ENCODE results near the gene TRAF3.
"Not testable (repeated sequence)": the region's sequence is repeated elsewhere in the genome, so short reads cannot be mapped to it uniquely, and the experiment has no call there.

The TRAF3 gene

GRCh38 chr14:102926840-102927239 lies 149.6 kb downstream of the TRAF3 start:
- DNase-seq, result not testable (repeated sequence)

GRCh38 chr14:102927346-102927877 lies 150.2 kb downstream of the TRAF3 start:
- DNase-seq, result no peak

DNA sequence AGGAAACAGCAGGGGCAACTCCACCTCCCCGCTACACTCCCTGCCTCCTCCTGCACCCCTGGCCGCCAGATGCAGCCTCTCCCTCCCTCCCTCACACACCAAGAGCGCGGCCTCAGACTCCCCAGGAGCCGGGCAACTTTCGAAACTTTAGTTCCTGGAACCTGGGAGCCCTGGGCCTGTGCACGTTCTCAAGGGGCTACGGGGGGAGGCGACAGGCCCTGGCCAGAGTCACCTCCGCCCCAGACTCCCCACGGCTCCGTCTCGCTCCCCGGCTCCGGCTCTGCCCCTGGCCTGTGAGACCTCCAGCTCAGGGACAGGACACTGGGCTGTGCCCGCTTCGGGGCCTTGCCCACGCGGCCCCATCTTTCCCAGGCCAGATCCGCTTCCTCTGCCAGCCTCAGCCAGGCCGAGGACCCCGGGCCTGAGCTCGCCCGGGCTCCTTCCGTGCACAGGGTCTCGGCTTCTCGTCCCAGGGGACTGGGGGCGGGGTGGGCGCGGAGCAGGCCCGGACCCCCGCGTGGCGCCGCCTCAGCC lies 150.7 kb downstream of the TRAF3 start:
- no peak for DNase-seq

DNA sequence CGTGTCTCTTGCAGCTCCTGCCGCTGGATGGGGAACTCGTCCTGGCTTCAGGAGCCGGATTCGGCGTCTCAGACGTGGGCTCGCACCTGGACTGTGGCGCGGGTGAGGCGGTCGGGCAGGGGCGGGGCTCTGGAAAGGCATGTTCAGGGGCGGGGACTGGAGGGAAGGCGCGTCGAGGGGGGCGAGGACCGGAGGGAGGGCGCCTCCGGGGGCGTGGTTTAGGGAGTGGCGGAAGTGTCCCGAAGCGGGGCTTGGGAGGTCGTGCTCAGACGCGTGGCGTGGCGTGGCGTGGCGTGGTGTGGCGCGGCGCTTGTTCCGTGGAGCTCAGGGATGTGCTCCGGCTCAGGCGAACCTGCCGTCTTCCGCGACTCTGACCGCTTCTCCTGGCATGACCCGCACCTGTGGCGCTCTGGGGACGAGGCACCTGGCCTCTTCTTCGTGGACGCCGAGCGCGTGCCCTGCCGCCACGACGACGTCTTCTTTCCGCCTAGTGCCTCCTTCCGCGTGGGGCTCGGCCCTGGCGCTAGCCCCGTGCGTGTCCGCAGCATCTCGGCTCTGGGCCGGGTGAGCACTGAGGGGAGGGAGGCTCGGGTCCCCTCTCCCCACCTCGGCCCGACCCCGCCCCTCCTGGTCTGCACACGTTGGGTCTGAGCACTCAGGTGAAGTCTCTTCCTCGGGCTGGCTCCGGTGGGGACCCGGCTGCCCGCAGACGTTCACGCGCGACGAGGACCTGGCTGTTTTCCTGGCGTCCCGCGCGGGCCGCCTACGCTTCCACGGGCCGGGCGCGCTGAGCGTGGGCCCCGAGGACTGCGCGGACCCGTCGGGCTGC lies 151.4 kb downstream of the TRAF3 start:
- peak; percentile 79 to 80 for DNase-seq

- no peak for DNase-seq
Measured at GRCh38 chr14:102929241-102930137, 152.2 kb downstream of the TRAF3 start.

DNA sequence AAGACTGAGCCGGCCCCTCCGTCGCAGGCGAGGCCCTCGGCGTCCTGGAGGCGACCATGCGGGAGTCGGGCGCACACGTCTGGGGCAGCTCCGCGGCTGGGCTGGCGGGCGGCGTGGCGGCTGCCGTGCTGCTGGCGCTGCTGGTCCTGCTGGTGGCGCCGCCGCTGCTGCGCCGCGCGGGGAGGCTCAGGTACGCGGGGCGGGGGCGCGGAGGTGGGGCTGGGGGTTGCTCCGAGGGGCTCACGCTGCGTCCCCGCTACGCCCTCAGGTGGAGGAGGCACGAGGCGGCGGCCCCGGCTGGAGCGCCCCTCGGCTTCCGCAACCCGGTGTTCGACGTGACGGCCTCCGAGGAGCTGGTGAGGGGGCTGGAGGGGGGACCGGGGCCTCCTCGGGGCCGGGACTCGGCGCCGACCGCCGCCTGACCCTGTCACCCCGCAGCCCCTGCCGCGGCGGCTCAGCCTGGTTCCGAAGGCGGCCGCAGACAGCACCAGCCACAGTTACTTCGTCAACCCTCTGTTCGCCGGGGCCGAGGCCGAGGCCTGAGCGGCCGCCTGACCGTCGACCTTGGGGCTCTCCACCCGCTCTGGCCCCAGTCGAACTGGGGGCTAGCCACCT lies 153.0 kb downstream of the TRAF3 start:
- no peak for DNase-seq

DNA sequence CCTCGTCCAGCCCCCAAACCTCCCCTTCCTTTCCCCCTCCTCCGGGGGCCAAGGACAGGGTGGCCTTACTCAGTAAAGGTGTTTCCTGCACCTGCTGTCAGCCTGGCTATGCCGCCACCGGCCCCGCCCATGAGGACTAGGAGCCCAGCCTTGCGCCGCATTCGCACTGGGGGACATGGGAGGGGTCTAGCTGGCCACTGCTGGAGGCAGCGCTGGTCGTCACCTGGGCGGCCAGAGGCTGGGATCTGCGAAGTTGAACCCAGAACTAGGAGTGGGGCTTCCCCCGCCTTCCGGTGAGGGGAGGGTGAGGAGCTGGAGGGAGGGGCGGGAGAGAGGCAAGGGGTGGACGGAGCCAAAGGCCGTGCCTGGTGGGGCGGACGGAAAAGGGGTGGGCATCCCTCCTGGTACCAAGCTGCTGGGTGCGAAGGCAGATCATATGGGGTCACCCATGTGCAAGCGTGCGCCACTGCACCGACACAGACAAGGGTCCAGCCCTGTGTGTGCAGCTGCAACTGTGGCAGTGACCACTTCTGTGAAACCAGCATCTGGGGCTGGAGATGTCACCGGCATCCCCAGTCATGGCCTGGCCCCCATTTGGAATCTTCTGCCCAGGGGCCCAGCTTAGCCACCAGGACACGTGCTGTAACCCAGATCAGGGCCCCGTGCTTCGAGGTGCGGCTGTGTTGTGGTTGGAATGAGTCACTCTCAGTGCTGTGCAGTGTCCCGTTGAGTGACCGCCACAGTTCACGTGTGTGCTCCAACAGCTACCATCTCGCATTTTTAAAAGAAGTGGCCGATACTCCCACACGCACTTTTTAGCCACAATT lies 153.7 kb downstream of the TRAF3 start:
- no peak for DNase-seq

DNA sequence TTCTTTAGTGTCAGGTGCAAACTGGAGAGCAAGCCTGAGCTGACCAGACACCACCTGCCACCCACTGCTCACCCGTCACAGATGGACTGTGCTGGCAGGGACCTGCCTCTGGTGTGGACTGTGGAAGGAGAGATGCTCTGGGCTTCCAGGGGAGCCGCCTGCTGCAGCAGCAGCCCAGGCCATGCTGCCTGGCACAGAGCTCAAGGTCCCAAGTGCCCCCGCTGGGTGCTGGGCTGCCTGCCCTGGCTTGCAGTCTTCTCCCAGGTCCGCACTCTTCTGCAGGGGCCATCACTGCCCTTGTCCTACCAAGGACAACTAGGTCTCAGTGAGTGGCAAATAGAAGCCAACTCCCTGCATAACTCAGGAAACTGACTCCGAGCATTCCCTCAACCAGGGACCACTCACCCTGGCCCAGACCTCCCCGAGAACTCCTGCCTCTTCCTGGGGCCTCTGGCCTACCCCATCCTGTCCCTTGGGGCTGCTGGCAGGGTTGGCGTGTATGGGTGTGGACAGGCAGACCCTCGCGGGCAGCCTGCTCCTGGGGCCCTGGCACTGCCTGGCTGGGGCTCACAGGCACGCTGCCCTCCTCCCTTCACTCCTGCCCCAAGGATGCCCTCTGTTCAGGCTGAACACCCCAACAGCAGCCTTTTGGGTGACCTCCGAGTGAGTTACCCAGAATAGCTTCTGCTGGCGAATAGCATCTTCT lies 154.5 kb downstream of the TRAF3 start:
- no peak for DNase-seq

- no peak for DNase-seq
Measured at GRCh38 chr14:102932484-102933248, 155.4 kb downstream of the TRAF3 start.

DNA sequence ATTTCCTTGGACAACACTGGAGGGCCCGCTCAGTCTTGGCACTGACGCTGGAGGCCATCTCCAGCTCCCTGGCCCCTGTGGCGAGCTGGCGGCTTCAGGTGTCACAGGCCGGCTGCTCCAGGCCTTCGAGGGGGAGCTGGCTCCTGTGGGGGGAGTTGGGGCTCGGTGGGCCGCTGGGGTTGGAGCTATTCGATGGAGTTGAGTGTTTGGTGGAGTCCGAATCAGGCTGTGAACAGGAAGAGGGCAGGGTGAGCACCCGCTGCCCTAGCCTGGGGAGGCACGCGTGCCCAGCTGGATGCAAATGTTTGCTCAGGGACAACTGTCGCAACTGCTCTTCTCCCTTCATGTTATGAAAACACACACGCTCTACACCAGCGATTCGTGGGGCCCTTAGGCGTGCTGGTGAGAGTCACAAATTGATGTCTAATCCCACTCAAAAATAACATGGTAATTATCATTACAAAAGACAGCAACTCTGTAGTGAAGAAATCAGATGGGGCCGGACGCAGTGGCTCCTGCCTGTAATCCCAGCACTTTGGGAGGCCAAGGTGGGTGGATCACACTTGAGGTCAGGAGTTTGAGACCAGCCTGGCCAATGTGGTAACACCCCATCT lies 156.5 kb downstream of the TRAF3 start:
- DNase-seq, result no peak

DNA sequence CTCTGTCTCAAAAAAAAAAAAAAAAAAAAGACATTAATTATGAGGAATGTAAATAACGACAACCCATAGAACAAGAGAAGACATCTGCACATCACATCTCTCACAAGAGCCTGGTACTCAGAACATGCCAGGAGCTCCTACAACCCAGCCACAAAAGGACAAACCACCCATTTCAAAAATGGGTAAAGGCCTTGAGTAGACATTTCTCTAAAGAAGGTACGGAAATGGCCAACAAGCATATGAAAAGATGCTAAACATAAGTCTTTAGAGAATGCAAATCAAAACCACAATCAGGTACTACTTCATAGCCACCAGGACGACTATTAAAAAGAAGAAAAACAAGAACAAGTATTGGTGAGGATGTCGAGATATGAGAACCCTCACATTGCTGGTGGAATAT lies 158.5 kb downstream of the TRAF3 start:
- no peak for DNase-seq

DNA sequence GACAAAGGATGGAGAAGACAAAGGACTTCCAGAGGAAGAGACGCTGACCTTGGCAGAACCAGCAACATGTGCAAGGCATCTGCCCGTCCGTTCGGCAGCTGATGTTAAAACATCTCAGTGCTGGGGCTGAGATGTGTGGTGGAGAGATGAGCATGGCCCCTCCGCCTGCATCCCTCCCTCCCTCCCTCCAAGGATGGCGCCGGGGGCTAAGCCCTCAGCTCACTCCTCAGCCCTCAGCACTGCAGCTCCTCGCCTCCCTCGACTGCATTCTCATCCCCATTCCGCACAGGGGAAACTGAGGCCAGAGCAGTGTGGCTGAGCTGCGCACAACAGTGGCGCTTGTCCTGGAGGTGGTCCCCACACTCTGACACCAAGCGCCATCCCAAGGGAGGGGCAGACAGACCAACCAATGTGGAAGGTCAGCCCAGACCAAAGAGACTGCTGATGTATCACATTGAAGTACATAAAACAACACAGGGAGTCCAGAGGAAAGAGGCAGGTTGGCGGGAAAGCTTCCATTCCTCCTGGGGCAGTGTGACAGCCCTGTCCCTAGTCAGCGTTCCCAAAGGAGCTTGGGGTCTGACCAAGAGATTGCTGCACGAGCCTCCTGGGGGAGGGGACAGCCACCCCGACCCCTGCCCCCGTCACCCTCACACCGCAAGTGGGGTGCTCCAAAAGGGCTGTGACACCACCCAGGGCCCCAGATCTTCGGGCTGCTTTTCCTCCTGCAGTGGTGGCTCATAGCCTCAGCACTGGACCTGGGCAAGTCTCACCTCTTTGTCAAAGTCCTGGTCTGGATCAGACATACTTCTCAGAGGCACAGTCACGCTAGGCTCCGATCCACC lies 160.3 kb downstream of the TRAF3 start:
- no peak for DNase-seq

DNA sequence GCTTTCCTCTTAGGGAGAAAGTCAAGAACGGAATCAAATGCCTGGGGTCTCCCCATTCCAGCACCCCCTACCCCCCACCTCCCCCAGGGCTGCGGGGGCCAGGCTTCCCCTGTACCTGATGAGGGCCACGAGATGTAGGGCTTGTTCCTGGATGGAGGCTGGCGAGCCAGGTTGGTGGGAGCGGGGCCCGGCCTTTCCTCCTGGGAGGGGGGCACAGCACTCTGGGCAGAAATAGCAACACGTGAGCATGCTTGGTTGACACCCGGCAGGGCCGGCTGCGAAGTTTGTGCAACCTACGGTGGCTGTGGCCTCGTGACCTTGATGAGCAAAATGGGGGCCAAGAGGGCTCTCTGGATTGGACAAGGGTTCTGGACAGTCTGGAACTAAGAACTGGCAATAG lies 160.9 kb downstream of the TRAF3 start:
- DNase-seq, result no peak

DNA sequence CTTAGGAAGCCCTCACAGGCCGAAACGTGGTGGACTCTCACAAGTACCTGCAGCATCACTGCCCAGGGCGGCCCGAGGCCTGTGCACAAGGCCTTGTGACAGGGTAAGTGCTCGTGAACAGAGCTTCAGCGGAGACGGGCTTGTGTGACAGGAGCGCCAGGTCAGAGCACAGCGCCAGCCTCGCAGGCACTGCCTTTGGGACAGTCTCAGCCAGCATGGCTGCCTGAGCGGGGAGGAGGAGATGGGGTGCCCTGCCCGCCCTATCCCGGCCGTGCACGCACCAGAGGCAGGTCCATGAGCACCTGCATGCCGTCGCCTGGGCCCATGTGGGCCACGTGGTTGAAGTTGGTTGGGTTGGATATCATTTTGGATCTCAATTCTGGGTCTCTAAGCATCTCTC lies 162.1 kb downstream of the TRAF3 start:
- no peak for DNase-seq

DNA sequence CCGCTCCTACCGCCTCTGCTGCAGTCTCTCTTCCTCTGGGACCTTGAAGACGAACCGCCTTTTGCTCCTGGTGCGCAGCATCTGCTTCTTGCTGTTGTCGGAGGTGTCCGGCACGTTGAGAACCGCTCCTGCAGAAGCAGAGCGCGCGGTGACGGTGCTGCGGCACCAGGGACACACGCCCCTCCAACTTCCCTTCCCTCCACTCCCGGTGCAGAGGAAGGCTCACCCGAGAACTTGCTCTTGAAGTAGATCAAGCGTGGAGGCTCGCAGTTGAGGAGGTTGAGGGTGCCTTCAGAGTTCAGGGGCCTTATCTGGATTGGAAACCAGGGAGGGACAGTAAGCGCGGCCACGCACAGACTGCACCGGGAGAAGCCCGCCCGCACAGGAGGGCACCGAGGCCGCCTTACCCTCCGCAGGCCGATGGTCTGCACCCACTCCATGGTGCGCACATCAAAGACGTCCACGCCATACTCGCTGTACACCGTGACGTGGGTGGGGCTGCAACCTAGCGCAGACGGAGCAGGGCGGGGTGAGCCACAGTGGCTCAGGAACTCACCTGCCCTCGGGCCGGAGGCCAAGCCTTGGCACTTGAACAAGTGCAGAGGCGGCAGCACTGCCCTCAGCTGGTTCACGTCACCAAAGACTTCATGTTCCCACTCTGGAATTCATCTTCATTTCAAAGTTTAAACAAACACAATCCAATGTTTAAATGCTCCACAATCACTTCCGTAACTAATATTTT lies 162.7 kb downstream of the TRAF3 start:
- DNase-seq, result no peak

GRCh38 chr14:102940729-102941362 lies 163.6 kb downstream of the TRAF3 start:
- DNase-seq, result no peak

GRCh38 chr14:102941419-102942011 lies 164.3 kb downstream of the TRAF3 start:
- DNase-seq, result no peak
